MCF 10A (cell line): Measurements from ENCODE around the gene HMGB3. TPM values are rescaled to one million over a fixed set of nuclear protein-coding genes. Genes with fewer than 3 reads are reported as not detected.

ENCODE experiments used
- BruUV-seq: library from RNA; stranded (reverse); fragments of 400-500 nt; replicated peaks from 2 replicates; lab custom pipeline; 2021; lab: Mats Ljungman, UMichigan
- CTCF ChIA-PET: fragments of 300-600 bp; sonication (Branson Sonifier 250); formaldehyde crosslinking; extraction: SDS; loops from one replicate; lab custom pipeline; 2021; ENCODE audit warnings: antibody characterized with exemption, inconsistent platforms; lab: Yijun Ruan, JAX
- POLR2A ChIA-PET: fragments of 300-600, 350-650 bp; sonication (Branson Sonifier 250); formaldehyde crosslinking; extraction: SDS; loops from one replicate; lab custom pipeline; 2020; ENCODE audit warnings: antibody characterized with exemption, inconsistent platforms; lab: Yijun Ruan, JAX
- DNase-seq: peaks from one replicate; pipeline ENCODE4 v3.0.0-alpha.2; 2018; ENCODE audit not compliant: unreplicated experiment
- H3K27ac Mint-ChIP-seq: one replicate; pipeline ENCODE4 v1.8.0; 2022; ENCODE audit warnings: mild to moderate bottlenecking, low read depth, mixed read lengths; ENCODE audit not compliant: unreplicated experiment
- H3K27me3 Mint-ChIP-seq: one replicate; pipeline ENCODE4 v1.8.0; 2022; ENCODE audit warnings: mixed read lengths; ENCODE audit not compliant: insufficient read depth, unreplicated experiment
- H3K36me3 Mint-ChIP-seq: one replicate; pipeline ENCODE4 v1.8.0; 2022; ENCODE audit warnings: mild to moderate bottlenecking, moderate library complexity, mixed read lengths; ENCODE audit not compliant: insufficient read depth, unreplicated experiment
- H3K4me1 Mint-ChIP-seq: one replicate; pipeline ENCODE4 v1.8.0; 2022; ENCODE audit warnings: mixed read lengths; ENCODE audit not compliant: insufficient read depth, unreplicated experiment
- H3K4me3 Mint-ChIP-seq: one replicate; pipeline ENCODE4 v1.8.0; 2022; ENCODE audit warnings: mild to moderate bottlenecking, moderate library complexity, mixed read lengths; ENCODE audit not compliant: unreplicated experiment
- H3K9me3 Mint-ChIP-seq: one replicate; pipeline ENCODE4 v1.8.0; 2022; ENCODE audit warnings: mixed read lengths; ENCODE audit not compliant: unreplicated experiment
- CTCF ChIP-seq: fragments of 200-600 bp; IDR thresholded peaks from one replicate; pipeline ENCODE4 v1.8.0; 2022; ENCODE audit warnings: antibody characterized with exemption, mild to moderate bottlenecking; ENCODE audit not compliant: unreplicated experiment
- intact Hi-C: fragments of 100-400 bp; cut with micrococcal nuclease; formaldehyde crosslinking; loops from 2 replicates; pipeline ENCODE4 v1.14.1; 2022
- total RNA-seq: library from RNA; stranded (reverse); gene quantifications from 2 replicates; pipeline ENCODE4 v1.2.3, GENCODE V29; 2022

The HMGB3 gene
- total RNA-seq, 1 experiment from 2014 or later, result 75.3 TPM

DNA sequence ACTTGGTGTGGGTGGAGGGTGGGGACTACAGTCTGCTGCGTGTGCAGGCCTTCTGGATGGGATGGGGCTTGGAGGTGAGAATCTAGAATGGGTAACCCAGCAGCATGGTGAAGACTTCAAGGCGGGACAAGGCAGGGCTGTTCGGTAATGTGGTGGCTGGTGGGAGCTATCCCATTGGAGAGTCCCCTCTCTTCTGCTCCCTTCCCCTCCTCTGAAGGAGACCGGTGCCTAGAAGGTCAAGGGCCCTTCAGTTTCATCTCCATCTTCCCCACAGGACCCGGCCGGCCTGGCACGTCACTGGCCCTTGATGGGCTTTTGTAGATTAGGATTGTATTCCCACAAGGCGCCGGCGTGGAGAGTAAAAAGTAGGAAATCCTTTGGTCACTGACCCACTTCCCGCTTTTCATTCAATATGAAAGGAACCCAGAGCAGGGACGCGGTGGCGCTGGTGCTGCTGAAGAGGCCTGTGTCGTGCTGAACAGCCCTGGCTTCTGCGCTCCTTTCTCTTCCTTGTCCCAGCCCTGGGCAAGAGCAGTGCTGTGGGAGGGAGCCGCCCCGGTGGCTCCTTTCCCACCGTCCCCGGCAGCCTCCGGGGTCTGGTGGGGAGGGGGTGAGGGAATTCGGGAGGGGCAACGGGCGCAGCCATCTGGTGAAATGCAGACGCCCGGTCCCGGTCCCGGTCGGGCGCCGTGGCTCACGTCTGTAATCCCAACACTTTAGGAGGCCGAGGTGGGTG is 7.3 kb upstream of the HMGB3 start:
- POLR2A ChIA-PET, result no interaction called here
- Mint-ChIP-seq H3K27me3 (no peaks in the 10 kb centered on the region), H3K36me3 (no peaks in the 10 kb centered on the region), H3K4me3 (no peak overlapping the region), H3K27ac (no peak overlapping the region), H3K4me1 (no peaks in the 10 kb centered on the region), H3K9me3 (no peaks in the 10 kb centered on the region)
- intact Hi-C loops, result no loop called here
- DNase-seq, result no peak
- no peak for TF ChIP-seq CTCF
- no TSS peak for BruUV-seq
- CTCF ChIA-PET, result no interaction called here

DNA sequence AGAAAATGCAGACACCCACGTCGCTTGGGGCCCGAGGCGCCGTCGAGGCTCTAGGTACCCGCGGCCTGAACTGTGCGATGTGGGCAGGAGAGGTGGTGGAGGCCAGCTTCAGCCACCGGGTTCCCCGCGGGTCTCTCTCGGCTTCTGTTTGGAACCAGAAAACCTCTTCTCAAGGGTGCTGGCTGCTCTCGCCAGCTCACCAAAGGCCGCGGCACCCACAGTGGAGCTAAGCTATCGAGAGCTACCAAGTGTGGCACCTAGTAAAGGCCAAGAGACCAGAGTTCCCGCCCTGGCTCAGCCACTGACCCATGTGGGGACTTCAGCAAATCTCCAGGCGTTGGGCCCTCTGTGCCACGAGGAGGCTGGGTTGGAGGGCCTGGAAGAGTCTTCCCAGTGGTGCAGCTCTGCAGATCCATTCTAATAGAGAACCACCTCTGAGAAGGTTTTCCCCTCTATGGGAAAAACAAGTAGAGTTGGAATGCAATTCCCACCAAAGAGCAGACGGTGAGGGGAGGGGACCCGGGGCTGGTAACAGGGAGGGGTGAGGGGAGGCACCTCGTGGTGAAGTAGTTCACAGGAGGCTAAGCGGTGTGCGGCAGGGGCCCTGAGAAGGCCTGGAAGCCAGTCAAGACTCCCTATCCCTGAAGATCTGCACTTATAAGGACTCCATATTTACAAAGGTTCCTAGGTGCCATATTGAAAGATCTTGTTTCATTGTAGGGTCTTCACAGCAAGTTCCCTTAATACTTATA is 5.5 kb upstream of the HMGB3 start:
- intact Hi-C loops, result no loop called here
- Mint-ChIP-seq H3K27me3 (no peaks in the 10 kb centered on the region), H3K27ac (no peak overlapping the region), H3K4me3 (no peak overlapping the region), H3K4me1 (no peaks in the 10 kb centered on the region), H3K9me3 (no peaks in the 10 kb centered on the region), H3K36me3 (no peaks in the 10 kb centered on the region)
- no peak for TF ChIP-seq CTCF
- CTCF ChIA-PET, result no interaction called here
- BruUV-seq, result no TSS peak
- POLR2A ChIA-PET, result no interaction called here
- DNase-seq, result no peak

DNA sequence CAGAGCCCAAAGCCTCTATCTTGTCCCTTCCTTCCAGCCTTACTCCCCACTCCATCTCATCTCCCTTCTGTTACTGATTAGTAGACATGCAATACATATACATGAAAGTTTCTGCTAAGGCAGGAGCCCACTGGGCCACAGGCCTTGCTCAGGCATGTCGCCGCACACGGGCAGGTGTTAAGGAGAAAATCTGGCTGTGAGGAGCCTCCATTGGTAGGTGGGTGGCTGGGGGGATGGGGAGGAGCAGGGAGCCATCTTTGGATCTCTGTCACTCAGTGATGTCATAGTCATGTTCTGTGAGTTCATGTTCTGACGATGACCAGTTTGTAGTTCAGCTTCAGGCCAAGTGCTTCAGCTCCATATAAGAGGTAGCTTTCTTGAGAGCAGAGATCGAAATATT is 2.9 kb upstream of the HMGB3 start:
- ChIA-PET CTCF (no interaction called here), POLR2A (no interaction called here)
- TF ChIP-seq CTCF, result no peak
- DNase-seq, result no peak
- H3K27me3 Mint-ChIP-seq, result no peaks in the 10 kb centered on the region
- intact Hi-C loops, result no loop called here
- BruUV-seq, result no TSS peak
- H3K27ac Mint-ChIP-seq, result no peak overlapping the region
- no peaks in the 10 kb centered on the region for H3K36me3 Mint-ChIP-seq
- H3K4me1 Mint-ChIP-seq, result peaks cover 5% of the 10 kb centered on the region
- no peak overlapping the region for H3K4me3 Mint-ChIP-seq
- H3K9me3 Mint-ChIP-seq, result no peaks in the 10 kb centered on the region

GRCh38 chrX:150980711-150981110 is 2.4 kb upstream of the HMGB3 start:
- H3K27ac Mint-ChIP-seq, result no peak overlapping the region
- no peak overlapping the region for H3K4me3 Mint-ChIP-seq
- DNase-seq, result no peak
- intact Hi-C loops, result no loop called here
- ChIA-PET CTCF (interaction anchor here (1.0 kb wide), 1 partner anchor 102 kb away, joined by 3 read pairs; no protein-coding TSS in a partner anchor), POLR2A (no interaction called here)
- no TSS peak for BruUV-seq
- peaks cover 2% of the 10 kb centered on the region for H3K36me3 Mint-ChIP-seq
- peaks cover 6% of the 10 kb centered on the region for H3K4me1 Mint-ChIP-seq
- H3K27me3 Mint-ChIP-seq, result no peaks in the 10 kb centered on the region
- no peak for TF ChIP-seq CTCF
- no peaks in the 10 kb centered on the region for H3K9me3 Mint-ChIP-seq
